GM19463 (cell line): ENCODE data around the gene HP.
"Not testable (repeated sequence)": the region's sequence is repeated elsewhere in the genome, so short reads cannot be mapped to it uniquely, and the experiment has no call there.

Experiments used
- ATAC-seq: cut with Tn5 transposase; IDR thresholded peaks from one replicate; pipeline ENCODE4 v1.9.1; 2021; ENCODE audit warnings: mild to moderate bottlenecking, moderate library complexity; ENCODE audit not compliant: unreplicated experiment

Gene HP

GRCh38 chr16:72054254-72054847 lies at the start of gene HP:
Gene HP (plus strand): TSS chr16:72054505. CDS start chr16:72054653, 148 bp downstream.
- ATAC-seq, result not testable (repeated sequence)

GRCh38 chr16:72008065-72008423 lies 46.3 kb upstream of the HP start:
- ATAC-seq, result not testable (repeated sequence)

- ATAC-seq, result peak; percentile 99
These were observed 45.7 kb upstream of the HP start, which contains the start of gene DHODH for GRCh38 chr16:72008424-72009216. Gene DHODH (plus strand): TSS chr16:72008744. CDS start chr16:72008765, 21 bp downstream.

GRCh38 chr16:72009779-72010178 lies 44.5 kb upstream of the HP start:
- no peak for ATAC-seq

- ATAC-seq, result no peak
These were observed 41.7 kb upstream of the HP start for GRCh38 chr16:72012607-72013006.

GRCh38 chr16:72013389-72013788 lies 40.9 kb upstream of the HP start:
- no peak for ATAC-seq

- ATAC-seq, result no peak
These were observed 40.3 kb upstream of the HP start for GRCh38 chr16:72013888-72014581.

GRCh38 chr16:72014675-72015074 lies 39.6 kb upstream of the HP start:
- no peak for ATAC-seq

- ATAC-seq, result no peak
These were observed 39.2 kb upstream of the HP start for GRCh38 chr16:72015124-72015523.

- ATAC-seq, result no peak
These were observed 35.8 kb upstream of the HP start for GRCh38 chr16:72018470-72018869.

GRCh38 chr16:72021043-72021442 lies 33.3 kb upstream of the HP start:
- ATAC-seq, result no peak

GRCh38 chr16:72022127-72022526 lies 32.2 kb upstream of the HP start:
- ATAC-seq, result no peak

- ATAC-seq, result no peak
These were observed 30.3 kb upstream of the HP start for GRCh38 chr16:72023962-72024361.

- ATAC-seq, result no peak
These were observed 29.4 kb upstream of the HP start for GRCh38 chr16:72024862-72025382.

- no peak for ATAC-seq
These were observed 28.7 kb upstream of the HP start for GRCh38 chr16:72025404-72026114.

- no peak for ATAC-seq
These were observed 26.5 kb upstream of the HP start for GRCh38 chr16:72027669-72028378.

- no peak for ATAC-seq
These were observed 24.6 kb upstream of the HP start for GRCh38 chr16:72029567-72030271.

- no peak for ATAC-seq
These were observed 20.9 kb upstream of the HP start for GRCh38 chr16:72033437-72033836.

- ATAC-seq, result no peak
These were observed 18.2 kb upstream of the HP start for GRCh38 chr16:72036098-72036497.

- ATAC-seq, result no peak
These were observed 12.1 kb upstream of the HP start for GRCh38 chr16:72042157-72042660.
